Endothelial cell of umbilical vein (primary cell): Measurements from ENCODE around the gene PSMA5. TPM values are rescaled to one million over a fixed set of nuclear protein-coding genes. Genes with fewer than 3 reads are reported as not detected.

Experiments
- BruUV-seq: library from RNA; stranded (reverse); fragments of 400-500 nt; replicated peaks from 2 replicates; lab custom pipeline; 2021; lab: Mats Ljungman, UMichigan
- CTCF ChIA-PET: fragments of 300-600, 350-600 bp; sonication (Branson Sonifier 250); formaldehyde crosslinking; loops from one replicate; lab custom pipeline; 2021; ENCODE audit warnings: antibody characterized with exemption, inconsistent platforms; lab: Charles Lee
- POLR2A ChIA-PET: fragments of 300-600, 350-600 bp; sonication (Branson Sonifier 250); formaldehyde crosslinking; loops from one replicate; lab custom pipeline; 2021; ENCODE audit warnings: antibody characterized with exemption, inconsistent platforms; lab: Charles Lee
- DNase-seq: peaks from one replicate; pipeline ENCODE4 v3.0.0-alpha.2; 2011; ENCODE audit warnings: low read depth, low spot score
- FAIRE-seq: peaks from 2 replicates; lab custom pipeline; 2011; peaks lifted over from hg19 to GRCh38; lab: Jason Lieb, UNC
- H2AFZ ChIP-seq: 2 replicates; pipeline ENCODE4 v1.6.0; 2012; ENCODE audit warnings: low read depth, low read length, control low read depth, inconsistent platforms
- H3K27ac ChIP-seq: 2 replicates; pipeline ENCODE4 v1.5.1; 2011; ENCODE audit warnings: low read depth, mild to moderate bottlenecking, control low read depth, low read length, moderate library complexity; ENCODE audit not compliant: insufficient read depth
- H3K27me3 ChIP-seq, 2 experiments: 2 replicates each; pipeline versions ENCODE4 v1.6.0 to v1.6.1; 2011; ENCODE audit warnings: low read length in 2 of 2, mixed read lengths in 1 of 2; ENCODE audit not compliant: control insufficient read depth in 2 of 2, insufficient read depth in 2 of 2
- H3K36me3 ChIP-seq, 2 experiments: 2 replicates in 1 of 2; 3 replicates in 1 of 2; pipeline ENCODE4 v1.5.1; 2011; ENCODE audit warnings: low read length in 2 of 2, mild to moderate bottlenecking in 1 of 2, moderate library complexity in 1 of 2; ENCODE audit not compliant: control insufficient read depth in 2 of 2, insufficient read depth in 2 of 2; ENCODE audit errors: extremely low read depth in 1 of 2
- H3K4me1 ChIP-seq: 3 replicates; pipeline ENCODE4 v1.5.1; 2011; ENCODE audit warnings: mild to moderate bottlenecking, low read length; ENCODE audit not compliant: control insufficient read depth, insufficient read depth; ENCODE audit errors: extremely low read depth
- H3K4me2 ChIP-seq: 2 replicates; pipeline ENCODE4 v1.6.1; 2011; ENCODE audit warnings: low read length, control low read depth, mixed read lengths; ENCODE audit not compliant: insufficient read depth
- H3K4me3 ChIP-seq, 3 experiments: fragments of 200-600 bp in 1 of 3; sonication (generic), shearing (Covaris generic) in 1 of 3; replicated peaks in 1 of 3; 2 replicates each; pipeline ENCODE4 v1.5.1; 2011 to 2016; ENCODE audit warnings: control low read depth in 3 of 3, low read length in 3 of 3, mild to moderate bottlenecking in 2 of 3, inconsistent platforms in 1 of 3, low read depth in 1 of 3, moderate library complexity in 1 of 3; ENCODE audit not compliant: insufficient read depth in 1 of 3
- H3K79me2 ChIP-seq: 2 replicates; pipeline ENCODE4 v1.6.0; 2012; ENCODE audit warnings: low read length, inconsistent platforms; ENCODE audit not compliant: control insufficient read depth, insufficient read depth
- H3K9ac ChIP-seq: replicated peaks from 2 replicates; pipeline ENCODE3; 2011; ENCODE audit warnings: low read length, control low read depth; ENCODE audit not compliant: insufficient read depth; ENCODE audit errors: extremely low read depth
- H3K9me1 ChIP-seq: replicated peaks from 3 replicates; pipeline ENCODE4 v1.6.0; 2011; ENCODE audit warnings: mild to moderate bottlenecking, low read length; ENCODE audit not compliant: control insufficient read depth, insufficient read depth; ENCODE audit errors: extremely low read depth
- H3K9me3 ChIP-seq: replicated peaks from 2 replicates; pipeline ENCODE4 v1.5.1; 2012; ENCODE audit warnings: low read length, inconsistent platforms; ENCODE audit not compliant: control insufficient read depth, insufficient read depth
- H4K20me1 ChIP-seq: replicated peaks from 2 replicates; pipeline ENCODE3; 2011; ENCODE audit warnings: mild to moderate bottlenecking, low read length; ENCODE audit not compliant: control insufficient read depth, insufficient read depth; ENCODE audit errors: extremely low read depth
- EZH2 ChIP-seq: IDR thresholded peaks from 2 replicates; pipeline ENCODE4 v1.6.1; 2012; ENCODE audit warnings: borderline replicate concordance, low read depth, mild to moderate bottlenecking, moderate library complexity, low read length, inconsistent platforms; ENCODE audit not compliant: severe bottlenecking
- FOS ChIP-seq: IDR thresholded peaks from 2 replicates; pipeline ENCODE4 v1.6.1; 2011; ENCODE audit warnings: mild to moderate bottlenecking, low read length, moderate library complexity, borderline replicate concordance; ENCODE audit not compliant: insufficient read depth
- GATA2 ChIP-seq: IDR thresholded peaks from 2 replicates; pipeline ENCODE4 v1.7.0; 2011; ENCODE audit warnings: low read depth, mild to moderate bottlenecking, moderate library complexity, mixed read lengths, low read length; ENCODE audit not compliant: insufficient read length, insufficient read depth
- MAX ChIP-seq: IDR thresholded peaks from 2 replicates; pipeline ENCODE4 v1.6.1; 2011; ENCODE audit not compliant: insufficient read depth, insufficient read length
- MYC ChIP-seq: IDR thresholded peaks from one replicate; pipeline ENCODE4 v1.6.1; 2011; ENCODE audit warnings: mild to moderate bottlenecking, low read depth, low read length
- dilution Hi-C: fragments of 300-500 bp; cut with MboI; formaldehyde crosslinking; loops from one replicate; pipeline ENCODE4 v1.15.0; 2019; ENCODE audit warnings: low sequenced_read_pairs; ENCODE audit not compliant: extremely low pct_ligation_motif_present
- intact Hi-C: fragments of 100-400 bp; cut with micrococcal nuclease; formaldehyde crosslinking; loops from one replicate; pipeline ENCODE4 v1.10.0; 2022
- polyA plus RNA-seq, 4 experiments: library from polyadenylated mRNA; depleted of rRNA in 3 of 4; stranded (reverse) in 3 of 4; unstranded in 1 of 4; fragments of >200 nt; gene quantifications; 2 replicates each; pipeline versions ENCODE4 v1.2.1 to v1.2.3, GENCODE V29; 2011 to 2012; ENCODE audit warnings: missing spikeins in 1 of 4
- total RNA-seq: library from RNA; stranded (reverse); gene quantifications from 2 replicates; pipeline ENCODE4 v1.2.3, GENCODE V29; 2021
- TF ChIP-seq, protein P1 (sequence below), 2 donors: IDR thresholded peaks; 1 replicate in 1 of 2; 2 replicates in 1 of 2; pipeline ENCODE4 v1.5.1; 2011; ENCODE audit warnings: low read length in 2 of 2, mild to moderate bottlenecking in 2 of 2, moderate library complexity in 2 of 2, control low read depth in 1 of 2, inconsistent platforms in 1 of 2, low read depth in 1 of 2; ENCODE audit not compliant: insufficient read depth in 1 of 2; ENCODE audit errors: extremely low read depth in 1 of 2

Gene PSMA5
- total and polyA plus RNA-seq, 2 donors (not counting 3 experiments of a cell fraction or from before 2014, with no cell fraction given): 98.1 to 125 TPM

GRCh38 chr1:109443476-109443875, 17.2 kb upstream of the PSMA5 start:
- BruUV-seq: no TSS peak
- dilution Hi-C loops: no loop called here

GRCh38 chr1:109441069-109441468, 14.8 kb upstream of the PSMA5 start:
- Histone ChIP-seq H3K36me3 (no peaks in the 10 kb centered on the region), H3K79me2 (no peaks in the 10 kb centered on the region), H3K9me3 (no peaks in the 10 kb centered on the region), H3K9ac (no peak overlapping the region), H3K9me1 (no peaks in the 10 kb centered on the region), H3K4me1 (no peaks in the 10 kb centered on the region), H4K20me1 (no peaks in the 10 kb centered on the region), H2AFZ (no peak overlapping the region), H3K27ac (no peak overlapping the region), H3K27me3 (peaks cover 23 to 35% of the 10 kb centered on the region in 2 experiments), H3K4me3 (no peak overlapping the region), H3K4me2 (no peak overlapping the region)
- intact Hi-C loops (no loop called here), dilution Hi-C loops (no loop called here)
- ChIA-PET POLR2A (no interaction called here), CTCF (no interaction called here)
- BruUV-seq: no TSS peak
- TF ChIP-seq FOS (no peak), MYC (no peak)
- no peak for DNase-seq
- FAIRE-seq: no peak

More at GRCh38 chr1:109443476-109443875, 17.2 kb upstream of the PSMA5 start:
- FAIRE-seq (no peak), DNase-seq (no peak)
- Histone ChIP-seq H3K9me3 (no peaks in the 10 kb centered on the region), H3K9ac (no peak overlapping the region), H4K20me1 (no peaks in the 10 kb centered on the region), H3K79me2 (no peaks in the 10 kb centered on the region), H3K27me3 (peaks cover 27 to 45% of the 10 kb centered on the region in 2 experiments), H3K4me3 (no peak overlapping the region), H3K4me1 (no peaks in the 10 kb centered on the region), H3K27ac (no peak overlapping the region), H2AFZ (no peak overlapping the region), H3K4me2 (no peak overlapping the region), H3K9me1 (no peaks in the 10 kb centered on the region), H3K36me3 (no peaks in the 10 kb centered on the region)
- ChIA-PET POLR2A (no interaction called here), CTCF (interaction anchor here (0.7 kb wide), 1 partner anchor 26 kb away, joined by 3 read pairs; no protein-coding TSS in a partner anchor)
- TF ChIP-seq GATA2: no peak
- TF ChIP-seq, protein P1, sequence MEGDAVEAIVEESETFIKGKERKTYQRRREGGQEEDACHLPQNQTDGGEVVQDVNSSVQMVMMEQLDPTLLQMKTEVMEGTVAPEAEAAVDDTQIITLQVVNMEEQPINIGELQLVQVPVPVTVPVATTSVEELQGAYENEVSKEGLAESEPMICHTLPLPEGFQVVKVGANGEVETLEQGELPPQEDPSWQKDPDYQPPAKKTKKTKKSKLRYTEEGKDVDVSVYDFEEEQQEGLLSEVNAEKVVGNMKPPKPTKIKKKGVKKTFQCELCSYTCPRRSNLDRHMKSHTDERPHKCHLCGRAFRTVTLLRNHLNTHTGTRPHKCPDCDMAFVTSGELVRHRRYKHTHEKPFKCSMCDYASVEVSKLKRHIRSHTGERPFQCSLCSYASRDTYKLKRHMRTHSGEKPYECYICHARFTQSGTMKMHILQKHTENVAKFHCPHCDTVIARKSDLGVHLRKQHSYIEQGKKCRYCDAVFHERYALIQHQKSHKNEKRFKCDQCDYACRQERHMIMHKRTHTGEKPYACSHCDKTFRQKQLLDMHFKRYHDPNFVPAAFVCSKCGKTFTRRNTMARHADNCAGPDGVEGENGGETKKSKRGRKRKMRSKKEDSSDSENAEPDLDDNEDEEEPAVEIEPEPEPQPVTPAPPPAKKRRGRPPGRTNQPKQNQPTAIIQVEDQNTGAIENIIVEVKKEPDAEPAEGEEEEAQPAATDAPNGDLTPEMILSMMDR (IDR thresholded peaks at IDR 0.05; ENCODE audit: extremely low read depth in 1 of 2, insufficient read depth in 1 of 2, low read depth in 1 of 2, low read length in 2 of 2): no peak
- no peak for TF ChIP-seq MAX
- TF ChIP-seq EZH2: peak; percentile 6
- intact Hi-C loops: no loop called here
